Stimulated activated CD4-positive, alpha-beta T cell treated with anti-CD3 and anti-CD28 coated beads, Interleukin-4, amount 100 ng/mL, for 1 hour (primary cell): ENCODE data around the gene CREBBP.

ENCODE experiments used
- DNase-seq: peaks from one replicate; pipeline ENCODE4 v3.0.0-alpha.2; 2020

Gene CREBBP

DNA sequence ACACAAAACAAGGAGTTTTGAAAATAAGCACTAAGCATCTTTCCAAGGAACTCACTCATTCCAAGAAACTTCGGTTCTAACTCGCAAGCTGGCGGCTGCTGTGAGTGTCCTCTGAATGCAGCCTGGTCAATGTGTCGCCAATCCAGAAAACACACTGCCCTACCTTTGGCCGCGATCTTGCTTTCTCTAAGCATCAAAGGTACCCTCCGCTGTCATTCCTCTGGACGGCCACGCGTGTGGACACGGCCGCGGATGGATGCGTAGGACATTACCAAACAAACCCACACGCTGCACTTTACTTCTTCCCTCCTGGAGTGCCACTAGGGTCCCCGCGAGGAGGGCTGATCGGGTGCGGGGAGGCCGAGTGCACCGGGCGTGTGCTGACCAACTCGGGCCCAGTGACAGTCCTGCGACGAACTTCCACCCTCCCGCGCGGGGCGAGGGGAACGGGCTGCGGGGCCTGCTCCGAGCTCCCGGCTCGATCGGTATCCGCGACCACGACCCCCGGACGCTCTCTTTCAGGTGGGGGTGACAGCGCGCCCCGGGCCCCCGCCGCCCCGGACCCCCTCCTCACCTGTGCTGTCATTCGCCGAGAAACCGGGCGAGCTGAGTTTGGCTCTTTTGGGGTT is 1.1 kb downstream of the CREBBP start:
- DNase-seq, result peak; percentile 7

- no peak for DNase-seq
Measured at GRCh38 chr16:3878610-3879009, 1.9 kb downstream of the CREBBP start.

- DNase-seq, result no peak
Measured at GRCh38 chr16:3876695-3877094, 3.8 kb downstream of the CREBBP start.

DNA sequence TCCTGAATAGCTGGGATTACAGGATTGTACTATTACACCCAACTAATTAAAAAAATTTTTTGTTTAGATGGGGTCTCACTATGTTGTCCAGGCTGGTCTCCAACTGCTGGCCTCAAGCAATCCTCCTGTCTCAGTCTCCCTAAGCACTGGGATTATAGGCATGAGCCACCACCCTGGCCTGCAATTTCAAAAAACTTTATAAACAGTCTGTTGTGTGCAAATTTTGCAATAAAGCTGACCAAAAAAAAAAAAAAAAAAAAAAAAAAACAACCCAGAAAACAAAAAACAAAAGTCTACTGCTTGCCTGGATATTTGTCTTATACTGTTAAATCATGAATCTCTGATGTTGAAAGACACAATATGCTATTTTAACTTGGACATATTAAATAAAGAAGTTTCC is 4.4 kb downstream of the CREBBP start:
- DNase-seq, result no peak

- no peak for DNase-seq
Measured at GRCh38 chr16:3874794-3875692, 5.5 kb downstream of the CREBBP start.

DNA sequence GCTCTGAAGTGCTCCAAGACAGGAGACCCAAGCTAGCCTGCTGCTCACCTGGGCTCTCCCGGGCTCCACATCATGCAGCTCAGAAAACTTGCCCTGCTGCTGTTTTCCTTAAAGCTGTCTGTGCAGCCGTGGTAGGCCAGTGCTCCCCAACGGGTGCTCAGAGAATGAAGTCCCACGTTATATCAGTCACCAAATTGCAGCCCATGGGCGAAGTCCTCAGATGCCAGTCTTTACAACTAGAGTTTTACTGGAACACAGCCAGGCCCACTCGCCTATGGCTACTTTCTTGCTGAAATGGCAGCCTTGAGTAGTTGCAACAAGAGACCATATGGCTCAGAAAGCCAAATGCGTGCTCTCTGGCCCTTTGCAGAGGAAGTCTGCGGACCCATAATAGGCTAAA is 6.3 kb downstream of the CREBBP start:
- no peak for DNase-seq

- DNase-seq, result no peak
Measured at GRCh38 chr16:3873482-3874173, 6.9 kb downstream of the CREBBP start.

DNA sequence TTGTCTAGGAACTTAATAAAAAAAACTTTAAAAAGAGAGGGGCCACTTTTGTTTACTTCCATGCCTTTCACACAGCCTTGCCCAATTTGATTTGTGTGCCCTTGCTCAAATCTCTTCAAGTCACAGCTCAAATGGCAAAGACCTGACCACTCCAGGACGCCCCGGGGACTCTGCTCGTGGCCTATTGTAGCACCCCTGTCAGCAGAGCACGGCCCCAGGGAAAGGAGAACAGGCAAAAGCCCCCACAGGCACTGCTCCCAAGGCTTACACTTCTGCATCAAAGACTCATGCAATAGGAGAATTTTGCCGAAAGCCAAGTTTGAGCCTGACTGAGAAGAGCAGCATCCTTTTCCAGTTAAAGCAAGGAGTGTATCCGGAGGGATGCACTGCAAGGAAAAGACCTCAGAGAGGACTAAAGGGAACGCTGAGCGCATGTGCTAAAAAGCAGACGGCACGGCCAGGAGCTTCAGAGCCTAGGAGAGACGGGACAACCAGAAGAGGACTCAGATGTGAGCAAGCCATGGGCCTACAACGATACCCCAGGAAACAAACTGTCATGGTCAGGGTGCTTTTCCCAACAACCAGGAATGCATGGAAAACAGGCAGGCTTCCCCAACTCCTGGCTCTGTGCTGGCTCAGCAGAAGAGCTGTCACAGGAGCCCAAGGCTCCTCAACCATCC is 8.2 kb downstream of the CREBBP start:
- no peak for DNase-seq

DNA sequence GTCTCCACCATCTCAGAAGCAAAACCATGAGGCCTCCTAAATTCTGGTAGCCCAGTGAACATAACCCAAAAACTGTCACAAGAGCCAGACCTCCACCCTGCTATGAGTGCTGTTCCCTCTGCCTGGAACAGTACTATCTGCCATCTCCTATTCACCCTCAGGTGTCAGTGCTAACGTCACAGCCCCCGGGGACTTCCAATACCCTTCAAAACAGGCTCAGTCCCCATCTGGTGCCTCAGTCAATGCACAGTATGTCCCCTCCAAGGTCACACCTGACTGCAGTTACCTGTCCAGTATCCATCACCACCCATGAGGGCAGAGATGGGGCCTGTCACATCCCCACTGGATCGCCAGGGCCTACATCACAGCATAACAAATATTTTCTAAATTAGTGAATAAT is 11.5 kb downstream of the CREBBP start:
- no peak for DNase-seq

GRCh38 chr16:3868556-3868955 is 12.0 kb downstream of the CREBBP start:
- no peak for DNase-seq

DNA sequence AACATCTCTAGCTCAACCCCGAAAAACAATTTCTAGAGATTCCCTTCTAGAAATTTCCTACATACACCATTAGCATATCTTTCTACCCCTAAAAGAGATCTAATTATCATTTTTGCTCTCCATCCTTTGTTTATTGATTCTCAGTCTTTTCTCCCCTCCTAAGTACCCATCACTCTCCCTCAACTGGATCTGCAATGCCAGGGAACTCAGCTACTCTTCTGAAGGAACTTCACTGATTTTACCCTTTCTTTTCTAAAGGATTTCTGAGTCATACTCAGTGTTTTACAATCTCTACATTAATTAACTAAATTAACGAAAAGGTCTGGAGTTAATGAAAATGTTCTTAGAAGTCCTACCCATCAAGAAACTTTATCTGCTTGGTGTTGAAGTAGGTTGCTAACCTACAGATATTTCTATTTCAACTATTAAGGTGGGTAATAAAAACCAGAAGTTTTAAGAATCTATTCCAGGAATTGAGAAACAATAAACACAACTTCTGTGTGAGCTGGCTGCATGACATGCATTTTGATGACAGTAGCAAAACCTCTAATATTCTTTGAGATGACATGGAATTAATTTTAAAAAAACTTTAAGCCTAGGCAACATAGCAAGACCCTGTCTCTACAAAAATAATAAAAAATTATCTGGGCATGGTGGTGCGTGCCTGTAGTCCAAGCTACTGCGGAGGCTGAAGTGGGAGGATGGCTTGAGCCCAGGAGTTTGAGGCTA is 13.6 kb downstream of the CREBBP start:
- no peak for DNase-seq

DNA sequence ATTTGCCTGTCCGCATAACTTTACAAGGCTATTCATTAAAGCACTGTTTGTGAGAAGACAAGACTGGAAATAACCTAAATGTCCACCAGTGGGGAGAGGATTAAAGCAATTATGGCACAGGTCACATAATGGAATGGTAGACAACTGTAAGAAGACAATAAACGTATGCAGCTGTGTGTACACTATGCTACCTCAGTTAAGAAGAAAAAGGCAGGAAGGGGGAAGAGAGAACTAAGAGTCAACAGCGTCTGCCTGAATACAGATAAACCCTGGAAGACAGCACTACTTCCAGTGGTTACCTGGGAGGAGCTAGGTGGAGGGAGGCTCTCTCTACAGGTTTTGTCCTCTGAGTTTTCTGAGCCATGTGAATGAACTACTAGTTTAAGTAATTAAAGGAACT is 15.3 kb downstream of the CREBBP start:
- no peak for DNase-seq

DNA sequence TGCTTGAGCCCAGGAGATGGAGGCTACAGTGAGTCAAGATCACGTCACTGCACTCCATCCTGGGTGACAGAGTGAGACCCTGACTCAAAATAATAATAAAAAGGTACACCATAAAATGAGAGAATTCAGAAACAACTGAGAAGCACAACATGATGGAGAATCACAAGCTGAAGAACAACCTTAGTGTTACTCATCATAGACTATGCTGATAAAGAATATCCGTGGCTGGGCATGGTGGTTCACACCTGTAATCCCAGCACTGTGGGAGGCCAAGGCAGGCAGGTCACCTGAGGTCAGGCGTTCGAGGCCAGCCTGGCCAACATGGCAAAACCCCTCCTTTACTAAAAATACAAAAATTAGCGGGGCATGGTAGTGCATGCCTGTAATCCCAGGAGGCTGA is 16.0 kb downstream of the CREBBP start:
- no peak for DNase-seq

GRCh38 chr16:3863587-3863986 is 16.9 kb downstream of the CREBBP start:
- no peak for DNase-seq

- DNase-seq, result no peak
Measured at GRCh38 chr16:3861808-3862451, 18.6 kb downstream of the CREBBP start.

GRCh38 chr16:3859889-3860288 is 20.6 kb downstream of the CREBBP start:
- no peak for DNase-seq

- DNase-seq, result no peak
Measured at GRCh38 chr16:3858801-3859200, 21.7 kb downstream of the CREBBP start.

DNA sequence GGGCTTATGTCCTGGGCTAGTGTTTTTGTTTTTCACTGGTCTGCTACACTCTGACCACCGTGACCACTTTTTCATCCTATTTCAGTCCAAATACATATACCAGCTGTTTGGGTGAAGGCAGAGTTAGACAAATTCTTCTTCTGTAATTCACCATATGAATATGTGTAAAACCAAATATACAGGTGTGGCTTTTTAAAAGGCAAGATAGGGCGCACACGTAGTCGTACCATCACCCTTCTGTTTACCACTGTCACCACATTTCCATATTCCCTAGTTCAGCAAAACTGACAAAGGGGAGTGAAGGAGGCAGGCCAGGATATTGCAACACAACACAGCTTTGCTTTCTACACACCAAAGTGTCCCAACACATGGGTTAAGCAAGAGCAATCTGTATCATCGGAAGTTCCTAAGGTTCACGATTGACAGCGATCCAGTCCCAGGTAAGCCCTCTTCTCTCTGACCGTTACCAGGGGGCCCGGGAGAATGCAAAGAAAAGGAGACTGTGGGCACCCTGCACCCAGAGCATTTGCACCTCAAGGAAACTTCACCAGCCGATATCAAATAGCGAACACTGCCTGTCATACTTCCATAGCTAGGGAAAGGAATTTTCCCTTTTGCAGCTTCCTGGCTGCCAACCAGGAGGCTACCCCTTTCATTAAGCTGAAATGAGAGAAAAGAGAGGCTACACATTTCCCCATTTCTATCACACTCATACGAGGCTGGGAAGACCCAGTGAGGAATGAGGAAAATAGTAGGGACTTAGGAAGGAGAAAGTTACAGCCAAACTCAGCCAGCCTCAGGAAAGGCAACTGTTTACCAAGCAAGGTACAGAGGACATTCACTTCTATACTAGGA is 23.1 kb downstream of the CREBBP start:
- no peak for DNase-seq

- DNase-seq, result no peak
Measured at GRCh38 chr16:3856367-3857141, 24.0 kb downstream of the CREBBP start.
